Activated gamma-delta T cell treated with Interleukin-2 at 50 U/mL for 16 hours (primary cell): ENCODE measurements around the gene CHRNA7.

Source experiments
- DNase-seq: peaks from one replicate; pipeline ENCODE4 v3.0.0-alpha.2; 2020

The CHRNA7 gene

GRCh38 chr15:32029862-32030781 is at the start of gene CHRNA7:
Gene CHRNA7, plus strand, starts transcription at chr15:32030515. Its CDS starts 80 bp downstream, at chr15:32030595.
- DNase-seq = no peak

DNA sequence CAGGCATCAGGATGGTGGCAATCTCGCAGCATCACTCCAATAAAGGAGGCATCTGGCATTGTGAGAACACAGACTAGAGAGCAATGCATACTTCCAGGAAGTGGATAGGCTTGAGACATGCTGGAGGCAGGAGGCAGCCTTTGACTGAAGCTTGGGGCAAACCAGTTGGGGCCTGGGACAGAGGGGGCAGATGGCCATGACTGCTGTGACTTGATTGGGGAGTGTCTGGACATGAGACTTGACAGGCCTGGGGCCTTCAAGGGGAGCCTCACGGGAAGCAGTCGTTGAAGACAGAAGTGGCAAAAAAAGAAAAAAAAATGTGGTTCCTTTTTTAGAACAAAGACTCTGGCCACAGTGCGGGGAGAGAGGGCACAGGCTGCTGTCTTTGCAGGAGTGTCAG is 44.7 kb upstream of the CHRNA7 start:
- no peak for DNase-seq

DNA sequence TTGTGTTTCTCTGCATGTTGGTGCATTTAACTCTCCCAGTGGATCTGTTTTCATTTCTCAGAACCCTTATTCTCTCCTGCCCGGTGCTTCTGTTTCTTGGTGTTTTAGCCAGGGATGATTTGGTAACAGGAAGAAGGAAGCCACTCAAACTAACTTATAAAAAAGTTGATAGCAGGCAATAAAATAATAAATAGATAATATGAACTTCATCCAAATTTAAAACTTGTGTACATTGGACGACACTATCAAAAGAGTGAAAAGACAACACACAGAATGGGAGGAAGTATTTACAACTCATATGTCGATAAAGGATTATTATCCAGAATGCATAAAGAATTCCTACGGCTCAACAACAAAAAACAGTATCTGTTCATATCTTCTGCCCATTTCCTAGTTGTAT is 37.3 kb upstream of the CHRNA7 start:
- no peak for DNase-seq

DNA sequence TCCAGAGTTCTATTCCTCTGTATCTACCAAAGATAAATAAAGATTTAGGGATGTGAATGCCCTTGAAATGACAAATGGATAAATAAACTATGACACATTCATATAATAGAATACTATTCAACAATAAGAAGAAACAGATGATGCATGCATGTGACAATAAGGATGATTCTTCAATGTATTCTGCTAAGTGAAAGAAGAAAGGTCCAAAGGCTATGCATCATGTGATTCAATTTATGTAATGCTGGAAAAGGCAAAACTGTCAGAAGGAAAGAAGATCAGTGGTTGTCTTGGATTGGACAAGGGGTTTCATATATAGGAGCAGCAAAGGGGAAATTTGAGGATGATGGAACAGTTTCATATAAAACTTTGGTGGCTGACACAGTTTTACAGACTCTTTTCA is 32.6 kb upstream of the CHRNA7 start:
- no peak for DNase-seq

- DNase-seq = no peak
These were observed 26.8 kb upstream of the CHRNA7 start for GRCh38 chr15:32003558-32003957.

GRCh38 chr15:32004249-32004648 is 26.1 kb upstream of the CHRNA7 start:
- DNase-seq = no peak

GRCh38 chr15:32007355-32007960 is 22.9 kb upstream of the CHRNA7 start:
- DNase-seq = no peak

DNA sequence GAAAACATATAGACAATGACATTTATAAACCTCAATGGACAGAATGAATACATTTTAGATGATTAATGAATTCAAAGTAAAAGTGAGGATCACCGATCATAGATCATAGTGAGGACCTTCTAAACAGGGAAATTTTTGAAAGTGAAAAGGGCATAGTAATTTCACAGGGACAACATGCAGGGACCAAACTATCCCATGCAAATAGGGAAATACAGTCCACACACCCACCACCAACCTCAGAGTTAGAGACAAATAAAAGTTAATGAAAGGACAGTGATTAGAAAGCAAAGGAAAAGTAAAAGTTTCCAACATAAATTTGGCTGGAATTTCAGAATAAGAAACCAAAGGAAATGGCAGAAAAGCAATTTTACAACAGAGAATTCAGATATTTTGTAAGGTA is 15.4 kb upstream of the CHRNA7 start:
- no peak for DNase-seq

GRCh38 chr15:32020156-32020555 is 10.2 kb upstream of the CHRNA7 start:
- DNase-seq = no peak

- no peak for DNase-seq
These were observed 1.4 kb upstream of the CHRNA7 start for GRCh38 chr15:32028921-32029320.

DNA sequence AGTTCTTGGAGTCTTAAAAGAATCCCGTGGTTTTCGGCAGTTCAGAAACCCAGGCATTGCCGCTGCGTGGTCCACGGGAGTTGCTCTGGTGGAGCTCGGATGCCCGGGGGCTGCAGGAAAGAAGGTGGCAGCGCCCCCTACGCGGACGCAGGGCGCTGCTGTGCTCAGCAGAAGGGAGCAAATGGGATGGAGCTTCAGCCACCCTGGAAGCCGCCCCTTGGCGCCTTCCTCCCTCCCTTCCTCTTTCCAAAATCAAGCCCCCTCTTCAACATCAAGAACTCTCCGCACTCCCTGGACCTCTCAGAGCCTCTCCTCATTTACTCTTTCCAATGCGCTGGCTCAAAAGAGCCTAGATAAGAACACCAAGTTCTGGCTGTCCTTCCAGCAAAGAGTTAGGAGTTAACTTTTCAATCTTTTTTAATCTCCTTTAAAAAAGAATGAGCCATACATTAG is 880 bp upstream of the CHRNA7 start:
- no peak for DNase-seq

DNA sequence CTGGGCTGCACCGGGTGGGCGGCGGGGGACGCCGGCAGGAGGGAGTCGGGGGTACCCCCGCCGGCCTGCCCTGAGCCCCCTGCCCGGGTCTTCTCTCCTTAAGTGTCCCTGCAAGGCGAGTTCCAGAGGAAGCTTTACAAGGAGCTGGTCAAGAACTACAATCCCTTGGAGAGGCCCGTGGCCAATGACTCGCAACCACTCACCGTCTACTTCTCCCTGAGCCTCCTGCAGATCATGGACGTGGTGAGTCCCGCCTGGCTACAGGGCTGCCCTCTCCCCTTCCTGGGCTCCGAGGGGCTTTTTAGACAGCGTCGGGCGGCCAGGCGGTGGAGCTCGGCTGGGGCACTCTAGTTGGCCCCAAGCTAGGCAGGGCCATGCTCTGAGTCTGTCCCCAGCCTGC is 480 bp downstream of the CHRNA7 start:
- DNase-seq = no peak

DNA sequence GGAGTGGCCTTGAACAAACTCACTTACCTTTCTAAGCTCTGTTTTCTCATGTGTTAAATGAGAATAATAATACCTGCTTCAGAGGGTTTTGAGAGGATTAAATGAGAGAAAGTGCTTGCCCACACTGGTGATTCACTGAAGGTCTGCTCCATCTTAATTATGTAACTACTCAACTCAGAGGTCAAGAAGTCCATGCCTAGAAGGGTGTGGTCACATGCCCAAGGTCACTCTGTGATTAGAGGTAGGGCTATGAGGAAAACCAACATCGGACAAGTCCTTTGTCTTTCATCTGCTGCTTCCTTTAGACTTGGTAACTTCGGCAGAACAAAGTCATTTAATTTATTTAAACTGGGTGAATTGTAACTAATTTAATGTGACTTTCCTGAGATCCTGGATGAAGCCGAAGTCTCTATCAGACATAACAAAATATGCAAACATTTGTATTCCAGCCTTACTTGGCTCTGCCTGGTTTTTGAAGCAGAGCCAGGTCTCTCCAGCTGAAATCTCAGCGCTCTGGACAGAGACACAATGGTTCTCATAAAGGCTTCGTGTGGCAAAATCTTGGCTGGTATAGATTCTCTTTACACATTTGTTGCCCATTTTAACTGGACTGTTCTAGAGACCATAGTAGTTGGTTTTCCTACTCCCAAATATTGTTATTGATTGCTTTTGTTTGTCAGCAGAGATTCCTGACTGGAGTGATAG is 3.0 kb downstream of the CHRNA7 start:
- no peak for DNase-seq

- DNase-seq = no peak
These were observed 3.8 kb downstream of the CHRNA7 start for GRCh38 chr15:32034106-32034505.

DNA sequence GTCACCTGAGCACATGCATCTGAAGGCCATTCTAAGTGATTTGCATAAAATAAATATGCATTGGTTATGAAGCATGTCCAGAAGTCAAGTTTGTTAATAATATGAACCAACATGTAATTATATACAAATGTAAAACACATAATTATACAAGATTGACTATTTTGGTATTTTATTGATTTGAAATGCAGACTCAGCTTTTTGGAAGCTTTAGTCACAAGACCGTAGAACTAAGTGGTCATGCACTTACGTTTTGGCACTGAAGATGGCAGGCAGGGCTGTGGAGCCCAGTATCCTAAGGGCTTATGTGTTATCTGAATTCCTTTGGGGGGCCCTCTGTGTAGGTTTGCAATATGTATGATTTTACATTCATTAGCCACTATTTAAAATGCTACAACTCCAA is 5.0 kb downstream of the CHRNA7 start:
- no peak for DNase-seq

DNA sequence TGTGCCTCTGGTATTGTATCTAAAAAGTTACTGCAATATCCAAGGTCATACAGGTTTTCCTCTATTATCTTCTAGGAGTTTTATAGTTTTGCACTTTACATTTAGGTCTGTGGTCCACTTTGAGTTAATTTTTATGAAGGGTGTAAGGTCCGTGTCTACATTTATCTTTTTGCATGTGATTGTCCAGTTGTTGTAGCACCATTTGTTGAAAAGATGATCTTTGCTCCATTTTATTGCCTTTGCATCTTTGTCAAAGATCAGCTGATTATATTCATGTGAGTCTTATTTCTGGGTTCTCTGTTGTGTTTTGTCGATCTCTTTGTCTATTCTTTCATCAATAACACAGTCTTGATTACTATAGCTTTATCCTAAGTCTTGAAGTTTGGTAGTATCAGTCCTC is 6.7 kb downstream of the CHRNA7 start:
- no peak for DNase-seq

DNA sequence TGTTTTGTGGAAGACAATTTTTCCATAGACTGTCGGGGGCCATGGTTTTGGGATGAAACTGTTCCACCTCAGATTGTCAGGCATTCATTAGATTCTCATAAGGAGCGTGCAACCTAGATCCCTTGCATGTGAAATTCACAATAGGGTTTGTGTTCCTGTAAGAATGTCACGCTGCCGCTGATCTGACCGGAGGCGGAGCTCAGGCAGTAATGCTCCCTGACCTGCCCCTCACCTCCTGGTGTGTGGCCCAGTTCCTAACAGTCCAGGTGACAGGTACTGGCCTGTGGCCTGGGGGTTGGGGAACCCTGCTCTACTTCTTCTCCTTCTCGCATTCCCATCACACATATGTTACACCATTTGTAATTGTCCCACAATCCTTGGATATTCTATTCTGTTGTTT is 11.0 kb downstream of the CHRNA7 start:
- DNase-seq = no peak

- DNase-seq = no peak
These were observed 12.1 kb downstream of the CHRNA7 start for GRCh38 chr15:32042269-32042972.

GRCh38 chr15:32053719-32054118 is 23.4 kb downstream of the CHRNA7 start:
- no peak for DNase-seq

DNA sequence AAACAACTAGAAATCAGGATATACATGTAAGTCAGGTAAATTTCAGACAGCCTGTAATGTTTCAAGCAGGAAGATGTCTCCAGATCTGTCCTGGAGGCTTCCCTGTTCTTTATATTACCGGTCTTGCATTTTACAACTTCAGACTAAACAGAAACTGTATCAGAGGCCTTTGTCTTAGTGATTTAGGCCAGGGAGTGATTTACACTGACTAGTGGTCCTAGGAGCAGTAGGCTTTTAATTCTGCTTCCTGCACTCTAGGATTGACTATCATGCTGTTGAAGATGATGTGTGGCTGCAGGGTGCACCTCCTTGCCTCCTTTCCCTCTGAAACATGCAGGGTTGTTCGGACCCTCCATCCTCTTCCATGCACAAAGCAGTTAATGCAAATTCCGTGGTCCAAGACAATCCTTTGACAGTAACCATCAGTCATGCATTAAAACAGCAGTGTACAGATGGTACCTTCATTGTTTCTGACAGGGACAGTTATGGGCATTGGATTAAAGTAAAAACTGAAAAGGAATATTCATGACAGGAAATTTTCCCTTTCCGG is 27.6 kb downstream of the CHRNA7 start:
- no peak for DNase-seq

DNA sequence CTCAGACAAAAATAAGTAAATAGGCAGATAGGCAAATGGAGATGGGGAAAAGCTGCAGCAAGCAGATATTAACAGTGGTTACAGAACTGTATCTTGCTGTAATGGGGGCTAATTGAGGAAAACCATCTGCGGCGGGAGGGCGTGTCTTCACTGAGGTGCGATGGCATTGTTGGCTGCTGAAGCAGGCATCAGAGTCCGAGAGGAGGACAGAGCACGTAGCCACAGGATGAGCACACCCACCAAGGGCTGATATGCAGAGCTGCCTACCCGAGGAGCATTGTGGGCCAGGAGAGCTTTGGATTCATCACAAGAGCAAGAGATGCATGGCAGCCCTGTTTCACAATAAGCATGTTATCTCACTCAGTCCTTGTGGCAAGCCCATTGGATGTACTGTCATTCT is 30.4 kb downstream of the CHRNA7 start:
- no peak for DNase-seq

DNA sequence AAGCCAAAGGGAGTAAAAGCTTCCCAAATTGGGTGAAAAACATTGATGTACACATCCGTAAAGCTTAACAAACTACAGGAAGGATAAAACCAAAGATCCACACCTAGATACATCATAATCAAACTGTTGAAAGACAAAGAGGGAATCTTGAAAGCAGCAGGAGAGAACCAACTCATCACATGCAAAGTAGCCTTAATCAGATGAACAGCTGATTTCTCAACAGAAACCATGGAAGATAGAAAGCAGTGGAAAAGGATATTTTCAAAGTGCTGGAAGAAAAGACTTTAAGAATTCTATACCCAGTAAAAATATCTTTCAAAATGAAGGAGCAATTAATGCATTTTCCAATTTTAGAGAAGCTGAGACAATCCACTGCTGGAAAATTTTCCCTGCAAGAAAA is 36.8 kb downstream of the CHRNA7 start:
- DNase-seq = no peak

DNA sequence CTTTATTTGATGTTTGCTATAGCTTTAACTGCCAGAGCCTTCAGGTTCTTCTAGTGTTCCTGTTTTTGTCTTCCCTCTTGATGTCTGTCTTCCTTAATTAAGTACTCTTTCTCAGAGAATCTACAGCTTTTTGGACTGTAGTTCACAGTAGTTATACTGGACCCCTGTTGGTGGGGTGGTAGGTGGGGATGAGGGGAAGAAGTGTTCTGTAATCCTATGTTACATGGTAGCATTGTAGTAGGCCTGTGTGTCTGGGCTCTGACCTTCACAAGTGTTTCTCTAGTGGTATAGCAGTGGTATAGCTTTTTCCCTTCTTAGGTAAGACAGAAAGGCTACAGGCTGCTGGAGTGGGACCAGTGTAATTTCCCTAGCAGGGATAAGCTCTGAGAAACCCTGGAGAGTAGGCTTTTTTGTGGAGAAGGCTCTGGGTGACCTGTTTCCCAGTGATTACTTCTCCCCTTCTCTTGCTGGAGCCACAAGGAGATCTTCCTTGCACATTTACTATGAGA is 59.6 kb downstream of the CHRNA7 start:
- DNase-seq = no peak
